ENCODE results near the gene CATSPER4.
"Not testable (repeated sequence)": the region's sequence is repeated elsewhere in the genome, so short reads cannot be mapped to it uniquely, and the experiment has no call there.

Gene CATSPER4

GRCh38 chr1:26195805-26196204 is 5.4 kb downstream of the CATSPER4 start:
- no peak for DNase-seq (ENCODE audit: low read depth)

GRCh38 chr1:26197301-26197700 is 6.9 kb downstream of the CATSPER4 start:
- DNase-seq (ENCODE audit: low read depth) = no peak

- no peak for DNase-seq (ENCODE audit: low read depth)
Measured at GRCh38 chr1:26197813-26198212, 7.4 kb downstream of the CATSPER4 start.

GRCh38 chr1:26200413-26200812 is 10.0 kb downstream of the CATSPER4 start:
- no peak for DNase-seq (ENCODE audit: low read depth)

- DNase-seq (ENCODE audit: low read depth) = no peak
Measured at GRCh38 chr1:26203642-26204318, 13.4 kb downstream of the CATSPER4 start.

- no peak for DNase-seq (ENCODE audit: low read depth)
Measured at GRCh38 chr1:26210147-26210870, 19.9 kb downstream of the CATSPER4 start.

GRCh38 chr1:26212726-26213125 is 22.3 kb downstream of the CATSPER4 start:
- DNase-seq (ENCODE audit: low read depth) = no peak

- DNase-seq (ENCODE audit: low read depth) = no peak
Measured at GRCh38 chr1:26213335-26213905, 23.0 kb downstream of the CATSPER4 start.

GRCh38 chr1:26215246-26215645 is 24.8 kb downstream of the CATSPER4 start:
- no peak for DNase-seq (ENCODE audit: low read depth)

GRCh38 chr1:26218906-26219494 is 28.6 kb downstream of the CATSPER4 start:
- DNase-seq (ENCODE audit: low read depth) = no peak

GRCh38 chr1:26220199-26220912 is 30.0 kb downstream of the CATSPER4 start:
- DNase-seq (ENCODE audit: low read depth) = no peak

- DNase-seq (ENCODE audit: low read depth) = no peak
Measured at GRCh38 chr1:26221094-26221493, 30.7 kb downstream of the CATSPER4 start.

GRCh38 chr1:26224606-26225005 is 34.2 kb downstream of the CATSPER4 start:
- no peak for DNase-seq (ENCODE audit: low read depth)

GRCh38 chr1:26225033-26225831 is 34.8 kb downstream of the CATSPER4 start:
- DNase-seq (ENCODE audit: low read depth) = peak; percentile 21

- not testable (repeated sequence) for DNase-seq (ENCODE audit: low read depth)
Measured at GRCh38 chr1:26230682-26231081, 40.3 kb downstream of the CATSPER4 start.

- DNase-seq (ENCODE audit: low read depth) = peak; percentile 98
Measured at GRCh38 chr1:26233903-26234643, 43.7 kb downstream of the CATSPER4 start, which contains the start of gene CEP85. CEP85 (plus strand) TSS chr1:26234200; CDS start chr1:26239784, 5,584 bp downstream.

- no peak for DNase-seq (ENCODE audit: low read depth)
Measured at GRCh38 chr1:26234644-26235370, 44.4 kb downstream of the CATSPER4 start.

GRCh38 chr1:26237230-26237966 is 47.0 kb downstream of the CATSPER4 start:
- no peak for DNase-seq (ENCODE audit: low read depth)

GRCh38 chr1:26239936-26240335 is 49.5 kb downstream of the CATSPER4 start:
- DNase-seq (ENCODE audit: low read depth) = no peak
